Nucleus accumbens (tissue), 56 donors: ENCODE measurements around the gene UBE2Q1.

Experiments
- DNase-seq, 56 donors: peaks; one replicate each; lab custom pipeline; 2025; lab: John Stamatoyannopoulos, UW

The UBE2Q1 gene

GRCh38 chr1:154578058-154578418 is 19.6 kb upstream of the UBE2Q1 start:
- DNase-seq, result no peak

- peak in 1 of 56 donors; percentile 24 for DNase-seq
Measured at GRCh38 chr1:154577346-154578057, 19.0 kb upstream of the UBE2Q1 start.

GRCh38 chr1:154575951-154576566 is 17.6 kb upstream of the UBE2Q1 start:
- no peak for DNase-seq

- peak in 19 of 56 donors; percentile 11 to 71 (median 34) for DNase-seq
Measured at GRCh38 chr1:154575147-154575927, 16.9 kb upstream of the UBE2Q1 start.

- peak in 7 of 56 donors; percentile 10 to 34 (median 17) for DNase-seq
Measured at GRCh38 chr1:154574716-154575115, 16.3 kb upstream of the UBE2Q1 start.

GRCh38 chr1:154573168-154573510 is 14.7 kb upstream of the UBE2Q1 start:
- peak in 3 of 56 donors; percentile 16 to 21 (median 20) for DNase-seq

GRCh38 chr1:154572468-154573167 is 14.2 kb upstream of the UBE2Q1 start:
- DNase-seq, result no peak

- DNase-seq, result no peak
Measured at GRCh38 chr1:154571964-154572288, 13.5 kb upstream of the UBE2Q1 start.

GRCh38 chr1:154571244-154571963 is 12.9 kb upstream of the UBE2Q1 start:
- no peak for DNase-seq

GRCh38 chr1:154568157-154568815 is 9.8 kb upstream of the UBE2Q1 start:
- DNase-seq, result no peak

GRCh38 chr1:154567386-154568156 is 9.1 kb upstream of the UBE2Q1 start, which contains the start of gene CHRNB2:
TSS of gene CHRNB2 (plus strand) at chr1:154567778. CDS start at chr1:154568045, 267 bp downstream.
- peak in 45 of 56 donors; percentile 12 to 83 (median 50) for DNase-seq

GRCh38 chr1:154565876-154566275 is 7.4 kb upstream of the UBE2Q1 start:
- DNase-seq, result no peak

- peak in 55 of 56 donors; percentile 43 to 93 (median 81) for DNase-seq
Measured at GRCh38 chr1:154559466-154560044, 1.1 kb upstream of the UBE2Q1 start.

GRCh38 chr1:154558720-154559465 is 431 bp upstream of the UBE2Q1 start:
- peak; percentile 92 to 100 (median 99) for DNase-seq

GRCh38 chr1:154557248-154557938 is 1.1 kb downstream of the UBE2Q1 start:
- no peak for DNase-seq

- DNase-seq, result no peak
Measured at GRCh38 chr1:154556422-154556821, 2.0 kb downstream of the UBE2Q1 start.
